Measurements from ENCODE around the gene LIMK1. TPM values are rescaled to one million over a fixed set of nuclear protein-coding genes. Genes with fewer than 3 reads are reported as not detected.

Gene LIMK1
- total RNA-seq, 1 donor from 2014 or later = 79.3 TPM

- DNase-seq (ENCODE audit: low read depth) = no peak
- H3K4me3 ChIP-seq (ENCODE audit: low read depth, low read length) = peak overlapping the region; percentile 82
- no peak for TF ChIP-seq CTCF (conservative IDR thresholded peaks at IDR 0.05; ENCODE audit: low read depth, low read length)
These were observed 521 bp downstream of the LIMK1 start for GRCh38 chr7:74083928-74084721.

- no peak for DNase-seq (ENCODE audit: low read depth)
- H3K4me3 ChIP-seq (ENCODE audit: low read depth, low read length) = peak overlapping the region; percentile 82
- TF ChIP-seq CTCF (conservative IDR thresholded peaks at IDR 0.05; ENCODE audit: low read depth, low read length) = no peak
These were observed 1.3 kb downstream of the LIMK1 start for GRCh38 chr7:74084722-74085578.

GRCh38 chr7:74087791-74088453 is 4.3 kb downstream of the LIMK1 start:
- H3K4me3 ChIP-seq (ENCODE audit: low read depth, low read length) = no peak overlapping the region
- DNase-seq (ENCODE audit: low read depth) = no peak
- no peak for TF ChIP-seq CTCF (conservative IDR thresholded peaks at IDR 0.05; ENCODE audit: low read depth, low read length)

GRCh38 chr7:74092321-74092963 is 8.8 kb downstream of the LIMK1 start:
- no peak for DNase-seq (ENCODE audit: low read depth)
- no peak for TF ChIP-seq CTCF (conservative IDR thresholded peaks at IDR 0.05; ENCODE audit: low read depth, low read length)

GRCh38 chr7:74092964-74093471 is 9.4 kb downstream of the LIMK1 start:
- TF ChIP-seq CTCF (conservative IDR thresholded peaks at IDR 0.05; ENCODE audit: low read depth, low read length) = no peak
- no peak for DNase-seq (ENCODE audit: low read depth)
- H3K4me3 ChIP-seq (ENCODE audit: low read depth, low read length) = no peak overlapping the region

More at GRCh38 chr7:74092321-74092963, 8.8 kb downstream of the LIMK1 start:
- H3K4me3 ChIP-seq (ENCODE audit: low read depth, low read length) = no peak overlapping the region

- no peak overlapping the region for H3K4me3 ChIP-seq (ENCODE audit: low read depth, low read length)
- TF ChIP-seq CTCF (conservative IDR thresholded peaks at IDR 0.05; ENCODE audit: low read depth, low read length) = no peak
- DNase-seq (ENCODE audit: low read depth) = no peak
These were observed 10.1 kb downstream of the LIMK1 start for GRCh38 chr7:74093671-74094223.
